Stimulated activated CD8-positive, alpha-beta memory T cell treated with anti-CD3 and anti-CD28 coated beads, Interleukin-4, amount 100 ng/mL, for 48 hours (primary cell): ENCODE data around the gene UTP15.

Experiments
- DNase-seq: peaks from one replicate; pipeline ENCODE4 v3.0.0-alpha.2; 2020

Gene UTP15, protein sequence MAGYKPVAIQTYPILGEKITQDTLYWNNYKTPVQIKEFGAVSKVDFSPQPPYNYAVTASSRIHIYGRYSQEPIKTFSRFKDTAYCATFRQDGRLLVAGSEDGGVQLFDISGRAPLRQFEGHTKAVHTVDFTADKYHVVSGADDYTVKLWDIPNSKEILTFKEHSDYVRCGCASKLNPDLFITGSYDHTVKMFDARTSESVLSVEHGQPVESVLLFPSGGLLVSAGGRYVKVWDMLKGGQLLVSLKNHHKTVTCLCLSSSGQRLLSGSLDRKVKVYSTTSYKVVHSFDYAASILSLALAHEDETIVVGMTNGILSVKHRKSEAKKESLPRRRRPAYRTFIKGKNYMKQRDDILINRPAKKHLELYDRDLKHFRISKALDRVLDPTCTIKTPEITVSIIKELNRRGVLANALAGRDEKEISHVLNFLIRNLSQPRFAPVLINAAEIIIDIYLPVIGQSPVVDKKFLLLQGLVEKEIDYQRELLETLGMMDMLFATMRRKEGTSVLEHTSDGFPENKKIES

GRCh38 chr5:73565139-73565968 is at the start of gene UTP15, which contains the start of gene ANKRA2:
UTP15 (plus strand) TSS chr5:73565743; CDS start chr5:73567345, 1,602 bp downstream.
ANKRA2 (minus strand) TSS chr5:73565639; CDS start chr5:73562881, 2,758 bp downstream.
- peak; percentile 100 for DNase-seq

GRCh38 chr5:73519531-73520283 is 45.8 kb upstream of the UTP15 start:
- peak; percentile 76 for DNase-seq

GRCh38 chr5:73522989-73523388 is 42.6 kb upstream of the UTP15 start:
- DNase-seq, result no peak

DNA sequence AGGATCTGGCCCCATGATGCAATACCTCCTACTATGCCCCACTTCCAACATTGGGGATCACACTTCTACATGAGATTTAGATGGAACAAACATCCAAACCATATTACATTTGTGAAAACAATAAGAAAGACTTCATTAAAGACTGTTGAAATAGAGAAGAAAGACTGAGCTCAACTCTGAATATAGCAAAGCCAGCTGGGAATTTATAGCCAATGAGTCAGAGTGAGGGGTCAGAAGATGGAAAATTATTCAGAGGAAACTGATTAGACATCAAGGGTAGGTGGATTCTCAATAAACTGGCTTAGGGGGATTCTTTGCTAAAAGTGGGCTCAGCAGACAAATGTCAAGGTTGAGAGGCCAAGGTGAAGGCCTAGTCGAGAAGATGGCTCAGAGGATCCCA is 41.7 kb upstream of the UTP15 start:
- no peak for DNase-seq

DNA sequence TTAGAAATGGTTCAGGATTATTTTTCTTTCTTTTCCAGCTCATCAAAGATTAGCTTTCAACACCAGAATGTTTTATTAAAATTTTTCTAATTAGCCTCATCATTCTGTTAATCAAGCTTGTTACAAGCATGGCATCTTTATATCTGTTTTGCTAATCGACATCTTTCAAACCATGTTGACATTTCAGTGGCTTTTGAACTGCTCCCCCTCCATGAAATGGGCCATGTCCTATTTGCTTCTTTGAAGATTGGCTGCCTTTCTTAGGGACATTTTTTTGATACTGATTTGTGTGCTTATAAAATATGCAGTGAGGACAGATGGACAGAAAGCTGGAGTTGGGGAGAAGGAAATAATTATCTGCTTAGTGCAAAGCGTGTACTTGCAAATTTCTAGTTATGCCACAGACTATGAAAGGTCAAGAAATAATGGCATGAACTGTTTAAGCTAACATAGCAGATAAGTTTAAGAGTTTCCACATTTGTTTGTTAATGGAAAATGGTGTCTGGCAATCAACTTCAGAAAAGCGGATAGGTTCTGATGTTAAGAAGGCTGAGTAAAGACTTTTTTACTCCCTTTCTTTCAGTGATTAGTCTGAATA is 39.8 kb upstream of the UTP15 start:
- no peak for DNase-seq

DNA sequence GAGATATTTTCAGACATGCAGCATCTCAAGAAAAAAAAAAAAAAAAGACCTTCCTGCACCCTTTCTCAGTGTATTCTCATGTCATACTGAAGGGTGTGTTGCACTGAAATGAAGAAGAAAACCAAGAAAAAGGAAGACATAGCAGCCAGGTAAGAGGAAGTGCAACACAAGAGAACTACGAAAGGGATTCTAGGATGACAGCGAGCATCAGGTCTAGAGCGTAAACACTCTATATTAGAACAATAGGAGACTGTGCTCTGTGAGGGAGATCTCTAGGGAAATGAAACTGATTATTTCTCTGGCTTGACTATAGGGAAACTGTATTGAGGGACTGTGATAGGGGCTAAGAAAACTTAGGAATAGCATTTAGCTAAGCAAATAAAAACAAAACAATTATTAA is 37.3 kb upstream of the UTP15 start:
- DNase-seq, result no peak

DNA sequence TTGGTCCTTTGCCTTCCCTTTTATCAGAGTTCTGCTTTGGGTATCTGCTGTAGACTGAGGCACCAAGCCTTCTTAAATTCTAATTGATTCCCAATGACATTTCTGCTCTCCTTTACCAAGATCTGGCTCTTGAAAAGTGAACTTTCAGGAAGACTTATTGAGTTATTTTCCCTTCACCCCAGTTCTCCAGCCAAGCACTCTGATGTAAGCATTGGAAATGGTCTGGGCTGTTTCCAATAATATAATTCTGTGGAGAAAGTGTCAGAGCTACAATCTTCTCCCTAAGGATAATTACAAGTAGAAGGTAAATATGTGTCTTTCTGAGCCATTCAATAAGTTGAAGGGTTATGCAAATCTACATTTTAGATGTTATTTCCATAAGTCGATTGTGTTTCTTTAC is 36.5 kb upstream of the UTP15 start:
- DNase-seq, result no peak

DNA sequence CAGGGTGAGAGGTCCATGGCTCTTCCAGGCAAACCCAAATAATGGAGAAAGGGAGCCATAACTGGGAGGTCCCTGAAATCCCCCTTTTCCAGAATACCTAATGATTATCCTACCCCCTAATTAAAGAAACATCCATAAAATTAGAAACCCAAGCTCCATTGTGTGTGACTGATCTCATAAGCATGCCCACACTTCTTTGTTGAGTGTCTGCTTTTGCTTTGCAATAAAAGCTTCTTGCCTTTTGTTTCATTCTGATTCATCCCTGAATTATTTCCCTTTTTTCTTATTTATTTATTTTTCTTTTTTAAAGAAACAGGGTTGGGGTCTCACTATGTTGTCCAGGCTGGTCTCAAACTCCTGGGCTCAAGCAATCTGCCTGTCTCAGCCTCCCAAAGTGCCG is 34.2 kb upstream of the UTP15 start:
- DNase-seq, result no peak

DNA sequence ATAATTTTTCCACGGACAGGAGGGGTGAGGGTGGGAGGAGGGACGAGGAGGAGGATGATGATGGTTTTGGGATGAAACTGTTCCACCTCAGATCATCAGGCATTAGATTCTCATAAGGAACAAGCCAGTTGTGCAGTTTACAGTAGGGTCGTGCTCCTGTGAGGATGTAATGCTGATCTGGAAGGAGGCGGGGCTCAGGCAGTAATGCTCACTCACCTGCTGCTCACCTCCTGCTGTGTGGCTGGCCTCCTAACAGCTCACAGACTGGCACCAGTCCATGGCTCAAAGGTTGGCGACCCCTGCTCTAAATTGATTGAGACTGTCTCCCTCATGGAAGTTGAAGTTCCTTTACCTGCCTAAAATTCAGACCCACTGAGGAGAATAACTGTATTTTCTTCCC is 33.3 kb upstream of the UTP15 start:
- DNase-seq, result no peak

DNA sequence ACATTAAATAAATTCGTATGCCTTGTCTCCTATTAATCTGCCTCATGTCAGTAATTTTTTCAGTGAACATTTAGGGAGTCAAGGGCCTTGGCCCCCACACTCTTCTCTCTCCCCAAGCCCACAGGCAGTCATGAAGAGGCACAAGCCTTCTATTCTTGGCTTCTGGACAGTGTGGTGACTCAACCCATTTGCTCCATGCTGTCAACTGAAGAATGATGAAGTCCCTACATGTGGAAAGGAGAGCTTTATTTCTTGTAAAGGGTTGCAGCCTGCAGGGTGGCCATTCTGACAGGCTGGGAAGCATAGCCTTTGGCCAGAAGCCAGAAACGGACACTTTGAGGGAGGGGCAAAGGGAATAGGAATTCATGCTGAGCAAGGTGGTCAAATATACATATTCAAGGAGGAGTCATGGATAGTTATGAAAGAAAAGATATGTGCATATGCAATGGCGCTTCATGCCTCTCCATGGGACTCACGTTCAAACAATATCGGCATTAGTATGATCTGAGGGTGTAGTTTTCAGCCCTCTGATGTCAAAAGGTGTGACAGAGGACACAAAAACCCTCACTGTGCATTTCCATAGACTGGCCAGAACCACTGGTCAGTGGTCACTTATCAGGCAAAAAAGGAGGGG is 31.4 kb upstream of the UTP15 start:
- DNase-seq, result no peak

GRCh38 chr5:73534971-73535370 is 30.6 kb upstream of the UTP15 start:
- DNase-seq, result no peak

- DNase-seq, result no peak
Observed at GRCh38 chr5:73539730-73540129, 25.8 kb upstream of the UTP15 start.

GRCh38 chr5:73540192-73540591 is 25.4 kb upstream of the UTP15 start:
- DNase-seq, result no peak

GRCh38 chr5:73542020-73542419 is 23.5 kb upstream of the UTP15 start:
- no peak for DNase-seq

DNA sequence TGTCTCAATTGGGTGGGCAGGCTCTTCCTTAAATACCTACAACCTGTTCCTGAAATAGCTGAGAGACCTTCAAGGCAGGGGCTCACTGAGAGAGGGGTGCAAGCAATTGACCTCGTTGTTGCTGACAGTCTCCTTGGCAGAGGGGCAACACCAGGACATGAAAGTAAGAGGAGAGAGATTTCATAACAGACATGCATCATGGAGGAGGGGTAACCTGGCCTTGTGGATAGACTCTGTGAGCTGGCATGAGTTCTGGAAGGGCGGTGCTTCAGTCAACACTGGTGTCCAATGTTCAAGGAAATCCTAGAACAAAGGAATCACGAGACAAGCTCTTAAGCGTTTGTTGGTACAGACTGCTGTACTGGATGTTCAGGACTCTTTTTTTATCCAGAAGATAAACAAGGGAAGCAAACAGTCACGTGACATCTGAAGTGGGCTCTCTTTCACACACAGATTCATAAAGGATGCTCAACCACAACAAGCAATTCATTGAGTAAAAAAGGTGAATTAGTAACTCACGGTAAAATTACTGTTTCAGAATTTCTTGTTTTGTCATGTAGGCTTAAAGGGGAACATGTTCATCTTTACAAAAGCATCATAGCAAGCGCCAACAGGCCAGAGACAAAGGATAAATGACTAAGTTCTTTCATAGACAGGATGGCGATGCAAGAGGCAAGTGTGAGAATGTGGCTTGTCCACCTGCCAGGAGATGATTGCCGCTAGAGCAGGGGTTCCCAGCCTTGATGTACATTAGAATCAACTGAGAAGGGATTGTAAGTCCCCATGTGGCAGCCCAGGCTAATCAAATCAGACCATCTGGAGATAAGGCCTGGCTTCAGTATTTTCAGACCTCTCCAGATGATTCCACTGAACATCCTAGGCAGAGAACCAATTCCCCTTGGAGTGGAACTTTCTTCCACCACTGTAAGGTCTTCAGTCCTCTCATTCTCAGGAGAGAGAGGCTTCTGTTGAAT is 20.8 kb upstream of the UTP15 start:
- no peak for DNase-seq

GRCh38 chr5:73545403-73545779 is 20.2 kb upstream of the UTP15 start:
- DNase-seq, result no peak

DNA sequence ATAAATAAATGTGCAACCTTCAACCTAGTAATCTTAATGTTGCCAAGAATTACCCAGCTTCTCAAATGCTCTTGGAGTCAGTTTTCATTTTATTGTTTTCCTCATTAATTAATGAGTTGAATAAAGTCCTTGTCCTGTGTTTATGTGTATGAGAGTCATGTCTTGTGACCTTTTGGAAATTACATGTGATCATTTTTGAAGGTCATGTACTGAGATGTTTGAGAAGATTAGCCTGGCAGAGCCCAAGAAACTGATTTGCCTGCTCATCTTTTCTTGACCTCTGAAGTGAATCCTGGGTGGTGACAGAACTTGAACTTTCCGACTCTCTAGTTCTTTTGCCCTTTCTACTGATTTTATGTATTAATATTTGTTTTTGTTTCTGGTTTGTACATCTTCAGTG is 15.5 kb upstream of the UTP15 start:
- no peak for DNase-seq

DNA sequence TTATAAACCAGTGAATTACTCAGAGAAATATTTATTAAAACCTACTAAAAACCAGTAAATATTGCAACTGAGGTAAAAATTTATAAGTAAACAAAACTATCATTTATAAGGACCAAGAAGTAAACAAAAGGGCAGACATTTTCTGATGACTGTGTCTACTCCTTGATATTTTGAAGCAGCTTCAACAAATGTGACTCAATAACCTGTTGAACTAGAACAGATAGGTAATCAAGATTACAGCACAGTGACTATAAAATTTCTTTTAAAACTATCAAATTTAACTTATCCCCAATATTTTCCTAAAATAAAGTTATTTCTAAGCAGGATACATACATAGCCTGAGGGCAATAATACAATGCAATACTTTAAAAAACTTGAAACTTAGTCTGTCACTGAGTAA is 12.9 kb upstream of the UTP15 start:
- no peak for DNase-seq

GRCh38 chr5:73558950-73559349 is 6.6 kb upstream of the UTP15 start:
- DNase-seq, result no peak

- no peak for DNase-seq
Observed at GRCh38 chr5:73564018-73564417, 1.5 kb upstream of the UTP15 start.

DNA sequence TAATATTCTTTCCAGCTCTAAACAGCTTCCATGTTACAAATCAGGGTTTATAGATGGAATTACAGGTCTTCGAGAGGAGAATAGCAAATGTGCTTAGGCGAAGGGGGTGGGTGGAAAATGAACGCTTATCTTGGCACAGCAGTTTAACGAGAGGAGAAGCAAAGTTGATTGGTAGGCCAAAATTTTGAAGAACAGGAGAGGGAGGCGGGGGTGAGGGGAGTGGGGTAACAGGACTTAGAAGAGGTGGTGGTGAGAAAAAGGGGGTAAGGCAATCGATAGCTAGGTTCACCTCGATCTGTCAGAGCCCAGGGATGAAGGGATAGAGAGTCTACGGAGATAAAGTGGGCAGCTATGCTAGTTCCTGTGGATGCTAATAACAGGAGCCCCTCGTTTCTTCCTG is 868 bp upstream of the UTP15 start:
- DNase-seq, result no peak
